NCI-H2171 treated with DMSO at 0.1 percent for 48 hours (cell line): ENCODE results near the gene B3GNT4.
"Not testable (repeated sequence)": the region's sequence is repeated elsewhere in the genome, so short reads cannot be mapped to it uniquely, and the experiment has no call there.

Experiments used
- DNase-seq: peaks from one replicate; lab custom pipeline; 2025; lab: John Stamatoyannopoulos, UW

The B3GNT4 gene

GRCh38 chr12:122189626-122190475, 13.7 kb upstream of the B3GNT4 start:
- DNase-seq: no peak

- peak; percentile 39 for DNase-seq
These were observed 12.5 kb upstream of the B3GNT4 start for GRCh38 chr12:122190842-122191668.

GRCh38 chr12:122192441-122192840, 11.1 kb upstream of the B3GNT4 start:
- DNase-seq: no peak

GRCh38 chr12:122194804-122195203, 8.7 kb upstream of the B3GNT4 start:
- no peak for DNase-seq

- no peak for DNase-seq
These were observed 8.1 kb upstream of the B3GNT4 start for GRCh38 chr12:122195405-122195804.

- DNase-seq: no peak
These were observed 5.9 kb upstream of the B3GNT4 start for GRCh38 chr12:122197612-122197966.

GRCh38 chr12:122199484-122200355, 3.8 kb upstream of the B3GNT4 start:
- DNase-seq: no peak

GRCh38 chr12:122200541-122201175, 2.9 kb upstream of the B3GNT4 start:
- DNase-seq: no peak

GRCh38 chr12:122201381-122201780, 2.1 kb upstream of the B3GNT4 start:
- no peak for DNase-seq

- DNase-seq: peak; percentile 26
These were observed 1.5 kb upstream of the B3GNT4 start for GRCh38 chr12:122202017-122202416.

GRCh38 chr12:122202811-122203210, 698 bp upstream of the B3GNT4 start:
- not testable (repeated sequence) for DNase-seq

- peak; percentile 11 for DNase-seq
These were observed 901 bp downstream of the B3GNT4 start for GRCh38 chr12:122204167-122205052.

GRCh38 chr12:122205053-122205925, 1.8 kb downstream of the B3GNT4 start:
- DNase-seq: no peak

GRCh38 chr12:122206111-122206881, 2.8 kb downstream of the B3GNT4 start:
- no peak for DNase-seq

- DNase-seq: no peak
These were observed 3.5 kb downstream of the B3GNT4 start for GRCh38 chr12:122206976-122207375.

GRCh38 chr12:122207391-122207790, 3.9 kb downstream of the B3GNT4 start:
- no peak for DNase-seq

- no peak for DNase-seq
These were observed 4.7 kb downstream of the B3GNT4 start for GRCh38 chr12:122208073-122208820.

- DNase-seq: peak; percentile 33
These were observed 12.3 kb downstream of the B3GNT4 start for GRCh38 chr12:122215771-122216170.
